Stimulated activated effector memory CD8-positive, alpha-beta T cell treated with anti-CD3 and anti-CD28 coated beads, Interleukin-12 subunit alpha, Interleukin-12 subunit beta, amount 100 ng/mL, for 72 hours (primary cell): ENCODE data around the gene NACAD.
A peak's percentile ranks its signal among the peaks of the same experiment; 100 is the strongest.

ENCODE experiments used
- ATAC-seq: fragments of 150-1000 bp; cut with Tn5 transposase; 2 replicates; pipeline ENCODE4 v1.10.0; 2021
- DNase-seq, 2 donors: peaks; one replicate each; pipeline ENCODE4 v3.0.0; 2021 to 2022; ENCODE audit warnings: low spot score in 2 of 2
- H3K27ac Mint-ChIP-seq: one replicate; pipeline ENCODE4 v1.8.0; 2022; ENCODE audit warnings: mild to moderate bottlenecking, mixed read lengths
- H3K36me3 Mint-ChIP-seq: one replicate; pipeline ENCODE4 v1.8.0; 2022; ENCODE audit warnings: mild to moderate bottlenecking, mixed read lengths
- H3K4me1 Mint-ChIP-seq: one replicate; pipeline ENCODE4 v1.8.0; 2022; ENCODE audit warnings: mixed read lengths
- H3K4me3 Mint-ChIP-seq: one replicate; pipeline ENCODE4 v1.8.0; 2022; ENCODE audit warnings: mild to moderate bottlenecking, mixed read lengths
- H3K9me3 Mint-ChIP-seq: one replicate; pipeline ENCODE4 v1.8.0; 2022; ENCODE audit warnings: mixed read lengths

NACAD gene

GRCh38 chr7:45088821-45089340 is at the start of gene NACAD:
NACAD (minus strand) TSS chr7:45088969; CDS start chr7:45088894, 75 bp downstream.
- peak; percentile 70 for ATAC-seq
- H3K9me3 Mint-ChIP-seq: no peaks in the 10 kb centered on the region
- H3K4me1 Mint-ChIP-seq: peaks cover 9% of the 10 kb centered on the region
- H3K36me3 Mint-ChIP-seq: peaks cover 6% of the 10 kb centered on the region
- peak within 1 kb of the TSS; percentile 54 for H3K27ac Mint-ChIP-seq
- DNase-seq: peak in 1 of 2 donors; percentile 64
- H3K4me3 Mint-ChIP-seq: peak within 1 kb of the TSS; percentile 77

- H3K4me1 Mint-ChIP-seq: peaks cover 11% of the 10 kb centered on the region
- DNase-seq (peak; percentile 31 to 80), ATAC-seq (peak; percentile 79)
- H3K9me3 Mint-ChIP-seq: no peaks in the 10 kb centered on the region
- H3K27ac Mint-ChIP-seq: peak overlapping the region; percentile 52
- H3K36me3 Mint-ChIP-seq: no peaks in the 10 kb centered on the region
- no peak overlapping the region for H3K4me3 Mint-ChIP-seq
These were observed 47.6 kb upstream of the NACAD start for GRCh38 chr7:45136106-45137060.

GRCh38 chr7:45133877-45134276 is 45.1 kb upstream of the NACAD start:
- H3K4me3 Mint-ChIP-seq: no peak overlapping the region
- no peak for DNase-seq
- no peak for ATAC-seq
- H3K4me1 Mint-ChIP-seq: peaks cover 11% of the 10 kb centered on the region
- peak overlapping the region; percentile 91 for H3K27ac Mint-ChIP-seq
- no peaks in the 10 kb centered on the region for H3K9me3 Mint-ChIP-seq
- no peaks in the 10 kb centered on the region for H3K36me3 Mint-ChIP-seq

GRCh38 chr7:45133352-45133751 is 44.6 kb upstream of the NACAD start:
- ATAC-seq (no peak), DNase-seq (no peak)
- no peaks in the 10 kb centered on the region for H3K9me3 Mint-ChIP-seq
- no peaks in the 10 kb centered on the region for H3K36me3 Mint-ChIP-seq
- H3K4me1 Mint-ChIP-seq: peaks cover 11% of the 10 kb centered on the region
- peak overlapping the region; percentile 91 for H3K27ac Mint-ChIP-seq
- H3K4me3 Mint-ChIP-seq: no peak overlapping the region

DNA sequence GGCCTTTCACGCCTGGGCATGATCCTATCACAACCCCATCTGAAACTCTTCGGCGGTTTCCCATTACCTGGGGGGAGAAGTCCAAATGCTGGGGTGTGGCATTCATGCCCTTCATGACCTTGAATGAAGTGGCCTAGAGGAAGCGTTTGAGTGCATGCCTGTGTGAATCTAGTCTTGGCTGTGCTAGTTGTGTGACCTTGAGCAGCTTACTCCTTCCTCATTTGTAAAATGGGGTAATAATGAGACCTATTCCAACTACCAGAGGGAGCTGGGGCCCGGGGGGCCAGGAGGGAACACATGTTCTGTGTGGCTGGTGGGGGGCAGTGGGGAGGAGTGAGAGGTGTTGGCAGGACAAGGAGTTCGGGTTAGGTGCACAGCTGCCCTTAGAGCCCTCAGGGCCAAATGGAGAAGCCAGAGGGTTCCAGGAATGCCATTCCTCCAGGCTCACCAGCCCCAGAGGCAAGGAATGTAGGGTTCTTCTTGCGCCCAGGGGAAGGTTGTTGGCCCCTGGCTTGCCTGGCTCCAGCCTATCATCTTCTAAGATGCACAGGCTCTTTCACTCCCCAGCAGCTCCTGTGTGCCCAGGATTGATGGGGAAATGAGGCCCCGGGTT is 44.0 kb upstream of the NACAD start:
- Mint-ChIP-seq H3K4me3 (no peak overlapping the region), H3K9me3 (no peaks in the 10 kb centered on the region), H3K4me1 (peaks cover 11% of the 10 kb centered on the region), H3K27ac (peak overlapping the region; percentile 32), H3K36me3 (no peaks in the 10 kb centered on the region)
- ATAC-seq: no peak
- DNase-seq: no peak

- H3K4me3 Mint-ChIP-seq: no peak overlapping the region
- H3K36me3 Mint-ChIP-seq: no peaks in the 10 kb centered on the region
- no peaks in the 10 kb centered on the region for H3K9me3 Mint-ChIP-seq
- peak overlapping the region; percentile 32 for H3K27ac Mint-ChIP-seq
- DNase-seq (no peak), ATAC-seq (no peak)
- peaks cover 11% of the 10 kb centered on the region for H3K4me1 Mint-ChIP-seq
These were observed 43.1 kb upstream of the NACAD start for GRCh38 chr7:45131891-45132290.

DNA sequence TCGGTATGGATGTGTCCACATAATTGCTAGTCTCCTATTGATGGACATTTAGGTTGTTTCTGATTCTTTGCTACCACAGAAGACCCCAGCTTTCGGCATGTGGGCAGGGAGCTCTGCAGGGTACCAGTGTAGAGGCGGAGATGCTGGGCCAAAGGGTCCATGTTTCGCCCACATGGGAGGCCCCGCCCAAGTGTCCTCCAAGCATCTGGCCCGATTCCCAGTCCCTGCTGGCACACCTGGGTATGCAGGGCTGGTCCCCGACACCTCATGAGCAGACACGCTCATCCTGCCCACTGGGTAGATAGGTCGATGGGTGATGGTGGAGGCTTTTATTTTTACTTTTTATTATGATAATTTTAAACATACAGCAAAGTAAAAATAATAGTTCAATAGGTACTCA is 42.1 kb upstream of the NACAD start:
- no peak for DNase-seq
- Mint-ChIP-seq H3K27ac (no peak overlapping the region), H3K4me3 (no peak overlapping the region), H3K4me1 (peaks cover 4% of the 10 kb centered on the region), H3K9me3 (no peaks in the 10 kb centered on the region), H3K36me3 (no peaks in the 10 kb centered on the region)
- ATAC-seq: no peak

GRCh38 chr7:45129906-45130305 is 41.1 kb upstream of the NACAD start:
- Mint-ChIP-seq H3K9me3 (no peaks in the 10 kb centered on the region), H3K27ac (peak overlapping the region; percentile 84), H3K4me1 (no peaks in the 10 kb centered on the region), H3K4me3 (no peak overlapping the region), H3K36me3 (no peaks in the 10 kb centered on the region)
- DNase-seq: no peak
- ATAC-seq: no peak

DNA sequence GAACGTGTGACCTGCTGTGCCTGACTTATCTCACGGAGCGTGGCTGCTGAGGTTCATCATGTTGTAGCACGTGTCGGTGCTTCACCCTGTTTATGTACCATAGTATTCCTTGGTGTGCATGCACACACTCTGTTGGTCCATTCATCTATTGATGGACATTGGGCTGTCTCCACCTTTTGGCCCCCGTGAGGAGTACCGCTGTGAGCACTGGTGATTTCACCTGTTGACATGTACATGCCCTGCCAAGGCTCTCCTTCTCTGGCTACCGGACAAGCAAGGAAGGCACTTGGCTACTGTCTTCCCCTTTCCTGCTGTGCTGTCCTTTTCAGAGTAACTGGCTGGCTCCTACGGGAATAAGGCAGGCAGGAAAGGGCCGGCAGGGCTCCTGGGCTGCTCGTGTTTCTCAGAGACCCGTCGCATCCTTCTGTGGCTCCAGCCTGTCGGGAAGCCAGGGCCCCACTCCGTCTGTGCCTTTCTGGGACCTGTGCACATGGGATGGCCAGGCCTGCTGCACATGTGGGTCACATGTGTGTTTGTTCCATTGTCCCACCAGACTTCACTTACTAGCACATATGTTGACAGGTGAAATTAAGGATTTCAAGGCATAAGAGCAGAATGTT is 40.5 kb upstream of the NACAD start:
- H3K4me1 Mint-ChIP-seq: no peaks in the 10 kb centered on the region
- no peak overlapping the region for H3K4me3 Mint-ChIP-seq
- no peak for ATAC-seq
- H3K27ac Mint-ChIP-seq: peak overlapping the region; percentile 84
- DNase-seq: no peak
- no peaks in the 10 kb centered on the region for H3K36me3 Mint-ChIP-seq
- H3K9me3 Mint-ChIP-seq: no peaks in the 10 kb centered on the region

DNA sequence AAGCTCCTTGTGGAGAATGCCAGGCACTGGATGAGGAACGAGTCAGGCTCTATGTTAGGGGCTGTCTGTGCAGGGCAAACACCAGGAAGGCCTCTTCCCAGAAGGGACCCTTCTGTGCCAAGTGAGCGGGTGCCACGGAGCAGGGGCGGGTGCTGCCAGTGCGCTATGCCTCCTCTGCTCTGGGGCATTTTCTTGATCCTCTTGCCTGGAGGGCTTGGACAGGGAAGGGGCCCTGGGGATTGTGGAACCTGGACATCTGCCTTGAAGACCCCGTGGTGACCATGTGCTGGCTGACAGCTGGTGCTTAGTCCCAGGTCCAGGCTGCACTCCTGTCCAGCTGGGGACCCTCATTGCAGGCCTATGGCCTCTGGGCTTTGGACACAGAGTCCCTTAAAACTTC is 38.2 kb upstream of the NACAD start:
- Mint-ChIP-seq H3K9me3 (no peaks in the 10 kb centered on the region), H3K4me3 (no peak overlapping the region), H3K36me3 (no peaks in the 10 kb centered on the region), H3K4me1 (peaks cover 22% of the 10 kb centered on the region), H3K27ac (no peak overlapping the region)
- ATAC-seq: no peak
- DNase-seq: no peak

- Mint-ChIP-seq H3K4me3 (no peak overlapping the region), H3K4me1 (peaks cover 29% of the 10 kb centered on the region), H3K9me3 (no peaks in the 10 kb centered on the region), H3K27ac (no peak overlapping the region), H3K36me3 (no peaks in the 10 kb centered on the region)
- DNase-seq (no peak), ATAC-seq (no peak)
These were observed 37.4 kb upstream of the NACAD start for GRCh38 chr7:45126201-45126600.

DNA sequence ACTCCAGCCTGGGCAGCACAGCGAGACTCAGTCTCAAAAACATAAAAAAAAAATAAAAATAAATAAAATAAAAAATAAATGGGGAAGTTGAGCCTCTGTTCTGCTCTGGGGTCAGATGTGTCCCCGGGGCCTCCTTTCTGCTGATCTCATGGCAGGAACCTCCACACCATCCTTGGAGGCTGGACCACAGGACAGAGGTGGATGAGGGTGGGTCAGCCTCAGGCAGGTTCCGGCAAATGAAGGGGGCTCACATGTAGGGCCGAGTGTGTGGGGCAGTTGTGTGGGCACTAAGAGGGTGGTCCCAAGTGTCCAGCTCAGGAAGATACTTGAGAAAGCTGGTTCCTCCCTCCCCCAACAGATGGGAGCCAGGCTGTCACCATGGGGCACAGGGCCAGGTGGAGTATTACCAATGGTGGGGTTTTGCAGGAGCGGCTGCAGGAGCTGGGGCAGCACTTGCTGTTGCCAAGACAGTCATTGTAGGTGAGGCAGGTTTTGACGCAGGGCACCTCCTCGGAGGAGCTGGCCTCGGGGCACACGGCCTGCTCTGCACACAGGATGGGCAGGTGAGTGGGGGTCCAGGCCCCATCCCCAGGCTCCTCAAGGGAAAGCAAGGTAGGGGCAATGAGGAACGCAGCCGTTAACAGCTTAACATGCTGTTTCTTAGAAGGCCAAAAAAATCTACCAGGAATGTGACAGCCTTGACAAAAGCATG is 36.6 kb upstream of the NACAD start:
- DNase-seq: no peak
- Mint-ChIP-seq H3K4me3 (no peak overlapping the region), H3K4me1 (peaks cover 30% of the 10 kb centered on the region), H3K27ac (peak overlapping the region; percentile 50), H3K36me3 (no peaks in the 10 kb centered on the region), H3K9me3 (no peaks in the 10 kb centered on the region)
- no peak for ATAC-seq

- ATAC-seq (no peak), DNase-seq (no peak)
- Mint-ChIP-seq H3K27ac (peak overlapping the region; percentile 95), H3K4me1 (peaks cover 30% of the 10 kb centered on the region), H3K9me3 (no peaks in the 10 kb centered on the region), H3K4me3 (no peak overlapping the region), H3K36me3 (no peaks in the 10 kb centered on the region)
These were observed 35.3 kb upstream of the NACAD start for GRCh38 chr7:45123913-45124710.
